ENCODE results near the gene PIWIL4.

DNA sequence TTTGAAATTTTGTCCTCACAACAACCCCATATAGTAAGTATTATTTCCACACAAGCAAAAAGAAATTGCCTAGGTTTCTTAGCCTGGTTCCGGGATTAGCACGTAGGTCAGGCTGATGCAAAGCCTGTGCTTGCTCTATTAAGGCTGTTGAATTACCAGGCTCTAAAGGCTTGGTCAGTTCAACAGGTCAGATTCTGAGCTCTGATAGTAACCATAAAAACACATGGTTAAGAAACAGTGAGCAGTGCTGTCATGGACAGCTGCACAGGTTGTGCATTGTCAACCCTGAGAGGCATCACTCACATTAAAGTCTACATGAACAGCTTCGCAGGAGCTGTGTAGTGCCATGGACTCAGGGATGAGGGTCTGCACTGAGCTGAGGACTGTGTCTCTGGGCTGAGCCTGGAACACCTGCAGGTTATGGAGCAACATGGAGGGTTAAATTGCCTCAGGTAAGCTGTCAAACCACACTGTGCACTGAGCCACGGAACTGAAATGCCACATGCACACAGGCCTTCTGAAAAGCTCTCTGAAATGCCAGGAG is 98.0 kb downstream of the PIWIL4 start:
- TF ChIP-seq EZH2phosphoT487 (IDR thresholded peaks at IDR 0.05; ENCODE audit: borderline replicate concordance): no peak
- TF ChIP-seq, protein P1, sequence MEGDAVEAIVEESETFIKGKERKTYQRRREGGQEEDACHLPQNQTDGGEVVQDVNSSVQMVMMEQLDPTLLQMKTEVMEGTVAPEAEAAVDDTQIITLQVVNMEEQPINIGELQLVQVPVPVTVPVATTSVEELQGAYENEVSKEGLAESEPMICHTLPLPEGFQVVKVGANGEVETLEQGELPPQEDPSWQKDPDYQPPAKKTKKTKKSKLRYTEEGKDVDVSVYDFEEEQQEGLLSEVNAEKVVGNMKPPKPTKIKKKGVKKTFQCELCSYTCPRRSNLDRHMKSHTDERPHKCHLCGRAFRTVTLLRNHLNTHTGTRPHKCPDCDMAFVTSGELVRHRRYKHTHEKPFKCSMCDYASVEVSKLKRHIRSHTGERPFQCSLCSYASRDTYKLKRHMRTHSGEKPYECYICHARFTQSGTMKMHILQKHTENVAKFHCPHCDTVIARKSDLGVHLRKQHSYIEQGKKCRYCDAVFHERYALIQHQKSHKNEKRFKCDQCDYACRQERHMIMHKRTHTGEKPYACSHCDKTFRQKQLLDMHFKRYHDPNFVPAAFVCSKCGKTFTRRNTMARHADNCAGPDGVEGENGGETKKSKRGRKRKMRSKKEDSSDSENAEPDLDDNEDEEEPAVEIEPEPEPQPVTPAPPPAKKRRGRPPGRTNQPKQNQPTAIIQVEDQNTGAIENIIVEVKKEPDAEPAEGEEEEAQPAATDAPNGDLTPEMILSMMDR (conservative IDR thresholded peaks at IDR 0.05; ENCODE audit: low read length): no peak
